Neutrophil (primary cell): ENCODE measurements around the gene MEF2A.

ENCODE experiments used
- H3K27ac ChIP-seq: fragments of 200-600 bp; sonication (generic); 2 replicates; pipeline ENCODE4 v1.5.1; 2016; ENCODE audit warnings: mild to moderate bottlenecking, moderate library complexity
- H3K27me3 ChIP-seq: fragments of 200-600 bp; sonication (generic); 2 replicates; pipeline ENCODE4 v1.6.0; 2016; ENCODE audit warnings: mild to moderate bottlenecking
- H3K36me3 ChIP-seq: fragments of 200-600 bp; sonication (generic); 2 replicates; pipeline ENCODE4 v1.5.1; 2017
- H3K4me1 ChIP-seq, 2 experiments: fragments of 200-600 bp in 1 of 2; sonication (generic) in 1 of 2; 1 replicate in 1 of 2; 2 replicates in 1 of 2; pipeline versions ENCODE4 v1.5.1 to v1.6.1; 2013 to 2016; ENCODE audit warnings: low read depth in 1 of 2, low read length in 1 of 2, mild to moderate bottlenecking in 1 of 2, moderate library complexity in 1 of 2; ENCODE audit not compliant: control insufficient read depth in 1 of 2, insufficient read depth in 1 of 2
- H3K4me3 ChIP-seq, 2 experiments: fragments of 200-600 bp in 1 of 2; sonication (generic) in 1 of 2; 1 replicate in 1 of 2; 2 replicates in 1 of 2; pipeline ENCODE4 v1.5.1; 2013 to 2016; ENCODE audit warnings: low read depth in 1 of 2, low read length in 1 of 2, mild to moderate bottlenecking in 1 of 2, moderate library complexity in 1 of 2
- H3K9me3 ChIP-seq: fragments of 200-600 bp; sonication (generic); 2 replicates; pipeline ENCODE4 v1.5.1; 2016
- TF ChIP-seq, protein P1 (sequence below): fragments of 200-600 bp; sonication (generic); IDR thresholded peaks from 2 replicates; pipeline ENCODE4 v1.5.1; 2016; ENCODE audit warnings: antibody characterized with exemption

MEF2A gene

DNA sequence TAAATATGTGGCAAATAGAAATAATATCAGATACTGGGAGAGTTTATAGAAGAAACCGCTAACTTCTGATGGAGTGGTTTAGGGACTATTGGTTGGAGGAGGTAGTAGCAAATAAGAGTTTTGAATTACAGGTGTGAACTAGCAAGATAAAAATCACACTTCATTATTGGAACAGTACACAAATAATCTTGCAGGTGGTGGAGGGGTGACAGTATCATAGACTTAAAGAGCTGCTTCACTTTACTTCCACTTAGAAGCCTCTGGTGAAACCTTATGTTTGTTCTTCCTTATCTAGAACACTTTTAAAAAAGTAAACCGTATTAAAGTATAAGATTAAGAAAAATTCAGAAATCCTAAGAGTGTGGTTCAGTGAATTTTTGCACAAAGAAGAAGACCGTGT lies 69.4 kb downstream of the MEF2A start:
- TF ChIP-seq, protein P1, sequence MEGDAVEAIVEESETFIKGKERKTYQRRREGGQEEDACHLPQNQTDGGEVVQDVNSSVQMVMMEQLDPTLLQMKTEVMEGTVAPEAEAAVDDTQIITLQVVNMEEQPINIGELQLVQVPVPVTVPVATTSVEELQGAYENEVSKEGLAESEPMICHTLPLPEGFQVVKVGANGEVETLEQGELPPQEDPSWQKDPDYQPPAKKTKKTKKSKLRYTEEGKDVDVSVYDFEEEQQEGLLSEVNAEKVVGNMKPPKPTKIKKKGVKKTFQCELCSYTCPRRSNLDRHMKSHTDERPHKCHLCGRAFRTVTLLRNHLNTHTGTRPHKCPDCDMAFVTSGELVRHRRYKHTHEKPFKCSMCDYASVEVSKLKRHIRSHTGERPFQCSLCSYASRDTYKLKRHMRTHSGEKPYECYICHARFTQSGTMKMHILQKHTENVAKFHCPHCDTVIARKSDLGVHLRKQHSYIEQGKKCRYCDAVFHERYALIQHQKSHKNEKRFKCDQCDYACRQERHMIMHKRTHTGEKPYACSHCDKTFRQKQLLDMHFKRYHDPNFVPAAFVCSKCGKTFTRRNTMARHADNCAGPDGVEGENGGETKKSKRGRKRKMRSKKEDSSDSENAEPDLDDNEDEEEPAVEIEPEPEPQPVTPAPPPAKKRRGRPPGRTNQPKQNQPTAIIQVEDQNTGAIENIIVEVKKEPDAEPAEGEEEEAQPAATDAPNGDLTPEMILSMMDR: no peak
- Histone ChIP-seq H3K9me3 (no peaks in the 10 kb centered on the region), H3K27me3 (no peaks in the 10 kb centered on the region), H3K27ac (no peak overlapping the region), H3K4me1 (peaks cover 21 to 22% of the 10 kb centered on the region in 2 experiments), H3K4me3 (no peak overlapping the region), H3K36me3 (no peaks in the 10 kb centered on the region)

GRCh38 chr15:99635794-99636193 lies 70.0 kb downstream of the MEF2A start:
- TF ChIP-seq, protein P1: no peak
- no peak overlapping the region for H3K27ac ChIP-seq
- no peaks in the 10 kb centered on the region for H3K27me3 ChIP-seq
- H3K36me3 ChIP-seq: peaks cover under 1% of the 10 kb centered on the region
- no peaks in the 10 kb centered on the region for H3K9me3 ChIP-seq
- peaks cover 16% of the 10 kb centered on the region in 2 experiments for H3K4me1 ChIP-seq
- no peak overlapping the region for H3K4me3 ChIP-seq

DNA sequence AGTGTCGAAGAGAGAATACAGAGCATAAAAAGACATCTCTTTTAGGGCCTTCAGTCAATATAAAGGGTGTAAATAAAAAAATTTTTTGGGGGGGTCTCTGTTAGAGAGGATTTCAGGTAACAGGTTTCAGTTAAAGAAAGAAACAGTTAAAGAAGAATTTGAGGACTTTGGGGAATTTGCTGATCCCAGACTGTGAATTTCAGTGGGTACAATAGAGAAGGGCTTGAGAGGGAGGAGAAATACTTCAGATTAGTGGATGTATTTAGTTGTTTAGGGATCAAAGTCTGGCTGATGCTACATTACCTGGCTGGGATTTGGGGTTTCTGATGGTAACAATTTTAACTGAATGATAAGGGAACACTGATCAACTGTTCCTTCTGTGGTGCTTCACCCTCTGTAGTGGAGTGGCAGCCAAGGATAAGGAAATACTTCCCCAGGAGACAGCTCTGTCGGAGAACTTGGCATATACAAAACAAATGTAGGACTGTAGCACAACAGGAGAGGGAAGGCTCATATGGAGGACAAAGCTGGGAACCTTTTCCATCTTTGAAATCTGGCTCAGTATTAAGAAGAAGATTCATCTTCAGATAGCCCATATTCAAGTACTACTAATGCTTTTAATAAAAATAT lies 79.2 kb downstream of the MEF2A start:
- H3K4me3 ChIP-seq: no peak overlapping the region
- no peaks in the 10 kb centered on the region for H3K27me3 ChIP-seq
- TF ChIP-seq, protein P1: no peak
- peaks cover 13% of the 10 kb centered on the region for H3K36me3 ChIP-seq
- H3K9me3 ChIP-seq: no peaks in the 10 kb centered on the region
- no peaks in the 10 kb centered on the region for H3K4me1 ChIP-seq
- no peak overlapping the region for H3K27ac ChIP-seq

DNA sequence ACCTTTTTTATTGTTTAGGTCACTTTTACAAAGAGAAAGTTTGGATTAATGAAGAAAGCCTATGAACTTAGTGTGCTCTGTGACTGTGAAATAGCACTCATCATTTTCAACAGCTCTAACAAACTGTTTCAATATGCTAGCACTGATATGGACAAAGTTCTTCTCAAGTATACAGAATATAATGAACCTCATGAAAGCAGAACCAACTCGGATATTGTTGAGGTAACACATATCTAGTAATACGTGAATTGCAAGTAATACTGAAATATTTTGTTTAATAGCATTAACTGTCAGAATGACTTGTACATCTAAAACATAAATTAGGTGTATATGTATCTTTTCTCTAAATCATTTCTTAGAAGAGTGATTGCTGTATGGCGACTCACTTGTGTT lies 79.8 kb downstream of the MEF2A start:
- H3K9me3 ChIP-seq: no peaks in the 10 kb centered on the region
- peaks cover 13% of the 10 kb centered on the region for H3K36me3 ChIP-seq
- H3K4me3 ChIP-seq: no peak overlapping the region
- H3K27me3 ChIP-seq: no peaks in the 10 kb centered on the region
- H3K27ac ChIP-seq: no peak overlapping the region
- TF ChIP-seq, protein P1: no peak
- no peaks in the 10 kb centered on the region for H3K4me1 ChIP-seq

DNA sequence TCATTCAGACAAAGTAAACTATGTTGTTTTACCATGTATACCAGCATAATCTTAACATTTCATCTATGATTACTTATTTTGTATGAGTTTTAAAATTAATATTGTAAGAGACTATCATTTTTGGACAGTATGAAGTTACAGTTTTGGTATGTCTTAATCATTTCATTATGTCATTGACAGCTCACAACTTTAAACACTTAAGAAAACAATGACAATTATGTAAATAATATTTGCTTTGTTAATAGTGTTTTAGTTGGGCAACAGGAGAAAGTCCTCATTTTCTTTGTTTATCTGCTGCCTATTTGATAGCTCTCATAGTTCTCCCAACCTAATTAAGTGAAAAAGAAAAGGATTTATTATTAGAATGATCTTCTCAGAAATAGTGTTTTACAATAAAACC lies 80.2 kb downstream of the MEF2A start:
- Histone ChIP-seq H3K27ac (no peak overlapping the region), H3K27me3 (no peaks in the 10 kb centered on the region), H3K4me3 (no peak overlapping the region), H3K9me3 (no peaks in the 10 kb centered on the region), H3K4me1 (no peaks in the 10 kb centered on the region), H3K36me3 (peaks cover 11% of the 10 kb centered on the region)
- TF ChIP-seq, protein P1: no peak
